Measurements from ENCODE around the gene DHRSX.

The DHRSX gene

GRCh38 chrX:2452799-2453198 is 48.0 kb downstream of the DHRSX start:
- TF ChIP-seq CTCF (IDR thresholded peaks at IDR 0.05; ENCODE audit: low read depth, low read length, missing control alignments) = no peak
- H3K4me3 ChIP-seq (ENCODE audit: low read depth, low read length) = no peak overlapping the region
- no peak for DNase-seq (ENCODE audit: low read depth)
- in situ Hi-C loops (cut with HindIII; ENCODE audit: low sequenced_read_pairs) = no loop called here

- DNase-seq (ENCODE audit: low read depth) = no peak
- no peak overlapping the region for H3K4me3 ChIP-seq (ENCODE audit: low read depth, low read length)
- TF ChIP-seq CTCF (IDR thresholded peaks at IDR 0.05; ENCODE audit: low read depth, low read length, missing control alignments) = no peak
- in situ Hi-C loops (cut with HindIII; ENCODE audit: low sequenced_read_pairs) = no loop called here
Observed at GRCh38 chrX:2452317-2452784, 48.4 kb downstream of the DHRSX start.

- no peak overlapping the region for H3K4me3 ChIP-seq (ENCODE audit: low read depth, low read length)
- DNase-seq (ENCODE audit: low read depth) = peak; percentile 22
- no peak for TF ChIP-seq CTCF (IDR thresholded peaks at IDR 0.05; ENCODE audit: low read depth, low read length, missing control alignments)
- in situ Hi-C loops (cut with HindIII; ENCODE audit: low sequenced_read_pairs) = no loop called here
Observed at GRCh38 chrX:2451501-2452316, 49.1 kb downstream of the DHRSX start.

GRCh38 chrX:2450681-2451080 is 50.1 kb downstream of the DHRSX start:
- no peak for TF ChIP-seq CTCF (IDR thresholded peaks at IDR 0.05; ENCODE audit: low read depth, low read length, missing control alignments)
- H3K4me3 ChIP-seq (ENCODE audit: low read depth, low read length) = no peak overlapping the region
- DNase-seq (ENCODE audit: low read depth) = no peak
- in situ Hi-C loops (cut with HindIII; ENCODE audit: low sequenced_read_pairs) = no loop called here

- in situ Hi-C loops (cut with HindIII; ENCODE audit: low sequenced_read_pairs) = no loop called here
- no peak for DNase-seq (ENCODE audit: low read depth)
- H3K4me3 ChIP-seq (ENCODE audit: low read depth, low read length) = no peak overlapping the region
- no peak for TF ChIP-seq CTCF (IDR thresholded peaks at IDR 0.05; ENCODE audit: low read depth, low read length, missing control alignments)
Observed at GRCh38 chrX:2449135-2449886, 51.5 kb downstream of the DHRSX start.

- H3K4me3 ChIP-seq (ENCODE audit: low read depth, low read length) = no peak overlapping the region
- in situ Hi-C loops (cut with HindIII; ENCODE audit: low sequenced_read_pairs) = no loop called here
Observed at GRCh38 chrX:2447484-2447883, 53.3 kb downstream of the DHRSX start.

More at GRCh38 chrX:2447484-2447883, 53.3 kb downstream of the DHRSX start:
- DNase-seq (ENCODE audit: low read depth) = no peak
- no peak for TF ChIP-seq CTCF (IDR thresholded peaks at IDR 0.05; ENCODE audit: low read depth, low read length, missing control alignments)
